DOHH2 (cell line): ENCODE results near the gene IRF4.

ENCODE experiments used
- EZH2phosphoT487 ChIP-seq: fragments of 200-600 bp; sonication (generic); IDR thresholded peaks from 2 replicates; pipeline ENCODE4 v1.6.1; 2017; ENCODE audit warnings: borderline replicate concordance, mild to moderate bottlenecking, antibody characterized with exemption, low read length, moderate library complexity, mixed read lengths
- TF ChIP-seq, protein P1 (sequence below): fragments of 200-600 bp; sonication (generic); IDR thresholded peaks from one replicate; pipeline ENCODE4 v1.5.1; 2014; ENCODE audit warnings: antibody characterized with exemption, mild to moderate bottlenecking, low read depth, low read length; ENCODE audit not compliant: poor library complexity, severe bottlenecking

DNA sequence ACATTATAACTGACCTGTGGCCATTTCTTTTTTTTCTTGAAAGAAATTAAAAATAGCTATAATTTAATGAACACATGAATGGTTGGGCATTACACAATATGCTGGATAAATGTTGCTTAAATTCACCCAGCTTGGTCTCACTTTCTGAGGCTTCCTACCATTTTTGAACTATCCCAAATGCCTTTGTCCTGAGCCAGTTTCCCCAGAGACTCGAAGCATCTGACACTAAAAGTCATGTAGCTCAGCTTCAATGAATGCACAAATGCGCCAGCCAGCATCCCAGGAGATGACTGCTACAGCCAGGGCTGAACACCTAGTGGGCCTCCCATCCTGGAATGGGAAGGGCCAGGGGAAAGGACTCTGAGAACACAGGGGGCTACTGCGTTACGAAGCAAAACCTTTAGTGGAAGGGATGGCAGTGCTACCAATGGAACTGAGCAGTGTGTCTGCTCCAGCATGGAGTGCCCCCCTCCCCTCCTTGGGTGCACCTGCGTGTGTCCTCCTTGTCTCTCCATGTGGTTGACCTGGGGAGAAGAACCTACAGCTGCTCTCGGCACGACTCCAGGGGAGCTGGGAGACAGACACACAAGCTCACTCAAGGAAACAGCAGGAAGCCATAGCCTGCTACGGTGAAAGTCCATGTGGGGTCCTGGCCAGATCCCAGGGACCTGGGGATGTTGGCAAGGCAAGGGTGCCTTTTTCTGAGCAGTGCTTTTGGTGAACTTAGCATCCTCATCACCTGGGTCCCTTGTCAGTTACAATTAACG lies 60.9 kb downstream of the IRF4 start:
- TF ChIP-seq EZH2phosphoT487 = no peak
- TF ChIP-seq, protein P1, sequence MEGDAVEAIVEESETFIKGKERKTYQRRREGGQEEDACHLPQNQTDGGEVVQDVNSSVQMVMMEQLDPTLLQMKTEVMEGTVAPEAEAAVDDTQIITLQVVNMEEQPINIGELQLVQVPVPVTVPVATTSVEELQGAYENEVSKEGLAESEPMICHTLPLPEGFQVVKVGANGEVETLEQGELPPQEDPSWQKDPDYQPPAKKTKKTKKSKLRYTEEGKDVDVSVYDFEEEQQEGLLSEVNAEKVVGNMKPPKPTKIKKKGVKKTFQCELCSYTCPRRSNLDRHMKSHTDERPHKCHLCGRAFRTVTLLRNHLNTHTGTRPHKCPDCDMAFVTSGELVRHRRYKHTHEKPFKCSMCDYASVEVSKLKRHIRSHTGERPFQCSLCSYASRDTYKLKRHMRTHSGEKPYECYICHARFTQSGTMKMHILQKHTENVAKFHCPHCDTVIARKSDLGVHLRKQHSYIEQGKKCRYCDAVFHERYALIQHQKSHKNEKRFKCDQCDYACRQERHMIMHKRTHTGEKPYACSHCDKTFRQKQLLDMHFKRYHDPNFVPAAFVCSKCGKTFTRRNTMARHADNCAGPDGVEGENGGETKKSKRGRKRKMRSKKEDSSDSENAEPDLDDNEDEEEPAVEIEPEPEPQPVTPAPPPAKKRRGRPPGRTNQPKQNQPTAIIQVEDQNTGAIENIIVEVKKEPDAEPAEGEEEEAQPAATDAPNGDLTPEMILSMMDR = no peak
